Mucosa of descending colon (tissue), 3 donors: ENCODE measurements around the gene LST1. TPM values are rescaled to one million over a fixed set of nuclear protein-coding genes. Genes with fewer than 3 reads are reported as not detected.

Experiments used
- ATAC-seq: fragments of 200-7000 bp; cut with Tn5 transposase; one replicate; pipeline ENCODE4 v1.9.1; 2020; ENCODE audit warnings: mild to moderate bottlenecking, moderate library complexity
- DNase-seq, 3 donors: peaks; one replicate each; pipeline ENCODE4 v3.0.0-alpha.2; 2020
- H3K36me3 ChIP-seq: fragments of 200-600 bp; one replicate; pipeline ENCODE4 v1.8.0; 2021; ENCODE audit warnings: low read depth, mild to moderate bottlenecking
- H3K4me1 ChIP-seq: fragments of 200-600 bp; one replicate; pipeline ENCODE4 v1.8.0; 2021; ENCODE audit warnings: low read depth, mild to moderate bottlenecking
- H3K4me3 ChIP-seq: fragments of 200-600 bp; one replicate; pipeline ENCODE4 v1.8.0; 2021; ENCODE audit warnings: mild to moderate bottlenecking
- H3K9me3 ChIP-seq: fragments of 200-600 bp; one replicate; pipeline ENCODE4 v1.8.0; 2021; ENCODE audit warnings: mild to moderate bottlenecking
- intact Hi-C, 2 donors: fragments of 100-400 bp; cut with DNase I in 1 of 2; cut with micrococcal nuclease in 1 of 2; formaldehyde crosslinking; loops; one replicate each; pipeline versions ENCODE4 v1.11.0 to v1.11.1; 2022; cut with DNase I, micrococcal nuclease
- total RNA-seq, 3 donors: library from RNA; stranded (reverse); fragmentation: NEBNext Ultra II Directional in 2 of 3; extraction: Animal tissue kit (Norgen Biotek cat#: 25700) in 2 of 3; gene quantifications; one replicate each; pipeline versions ENCODE4 v1.2.1 to v1.2.4, GENCODE V29; 2021 to 2023
- TF ChIP-seq, protein P1 (sequence below): fragments of 200-600 bp; IDR thresholded peaks from one replicate; pipeline ENCODE4 v1.8.0; 2022; ENCODE audit warnings: antibody characterized with exemption, mild to moderate bottlenecking
- donor health status: DM: no; HTN: no; CAD: no; lungs with moderate emphysema.
- donor health status: DM: no; HTN: no; CAD: no.
- donor health status: DM: no; HTN: yes; CAD: no.

The LST1 gene
- total RNA-seq, 3 donors from 2014 or later, result 3.9 to 11.3 (median 6.6) TPM

DNA sequence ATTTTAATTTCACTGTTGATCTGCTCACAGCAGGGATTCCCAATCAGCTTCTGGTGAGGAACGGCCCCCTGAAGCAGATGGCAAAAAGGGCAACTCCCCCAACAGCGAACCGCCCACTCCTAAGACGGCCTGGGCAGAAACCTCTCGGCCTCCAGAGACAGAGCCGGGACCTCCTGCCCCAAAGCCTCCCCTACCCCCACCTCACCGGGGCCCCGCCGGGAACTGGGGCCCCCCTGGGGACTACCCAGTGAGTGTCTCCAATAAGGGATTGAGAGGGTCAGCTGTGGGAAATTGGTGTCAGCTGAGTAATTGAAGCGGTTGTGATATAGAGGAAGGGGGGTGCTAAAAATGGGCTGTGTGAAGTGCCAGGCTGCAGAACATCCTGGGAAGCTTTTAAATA is 40.9 kb downstream of the LST1 start:
- Histone ChIP-seq H3K4me1 (peaks cover 3% of the 10 kb centered on the region), H3K9me3 (no peaks in the 10 kb centered on the region), H3K4me3 (no peak overlapping the region), H3K36me3 (peaks cover 46% of the 10 kb centered on the region)
- TF ChIP-seq, protein P1, sequence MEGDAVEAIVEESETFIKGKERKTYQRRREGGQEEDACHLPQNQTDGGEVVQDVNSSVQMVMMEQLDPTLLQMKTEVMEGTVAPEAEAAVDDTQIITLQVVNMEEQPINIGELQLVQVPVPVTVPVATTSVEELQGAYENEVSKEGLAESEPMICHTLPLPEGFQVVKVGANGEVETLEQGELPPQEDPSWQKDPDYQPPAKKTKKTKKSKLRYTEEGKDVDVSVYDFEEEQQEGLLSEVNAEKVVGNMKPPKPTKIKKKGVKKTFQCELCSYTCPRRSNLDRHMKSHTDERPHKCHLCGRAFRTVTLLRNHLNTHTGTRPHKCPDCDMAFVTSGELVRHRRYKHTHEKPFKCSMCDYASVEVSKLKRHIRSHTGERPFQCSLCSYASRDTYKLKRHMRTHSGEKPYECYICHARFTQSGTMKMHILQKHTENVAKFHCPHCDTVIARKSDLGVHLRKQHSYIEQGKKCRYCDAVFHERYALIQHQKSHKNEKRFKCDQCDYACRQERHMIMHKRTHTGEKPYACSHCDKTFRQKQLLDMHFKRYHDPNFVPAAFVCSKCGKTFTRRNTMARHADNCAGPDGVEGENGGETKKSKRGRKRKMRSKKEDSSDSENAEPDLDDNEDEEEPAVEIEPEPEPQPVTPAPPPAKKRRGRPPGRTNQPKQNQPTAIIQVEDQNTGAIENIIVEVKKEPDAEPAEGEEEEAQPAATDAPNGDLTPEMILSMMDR, result no peak
- ATAC-seq (no peak), DNase-seq (no peak)
- intact Hi-C loops, result no loop called here

DNA sequence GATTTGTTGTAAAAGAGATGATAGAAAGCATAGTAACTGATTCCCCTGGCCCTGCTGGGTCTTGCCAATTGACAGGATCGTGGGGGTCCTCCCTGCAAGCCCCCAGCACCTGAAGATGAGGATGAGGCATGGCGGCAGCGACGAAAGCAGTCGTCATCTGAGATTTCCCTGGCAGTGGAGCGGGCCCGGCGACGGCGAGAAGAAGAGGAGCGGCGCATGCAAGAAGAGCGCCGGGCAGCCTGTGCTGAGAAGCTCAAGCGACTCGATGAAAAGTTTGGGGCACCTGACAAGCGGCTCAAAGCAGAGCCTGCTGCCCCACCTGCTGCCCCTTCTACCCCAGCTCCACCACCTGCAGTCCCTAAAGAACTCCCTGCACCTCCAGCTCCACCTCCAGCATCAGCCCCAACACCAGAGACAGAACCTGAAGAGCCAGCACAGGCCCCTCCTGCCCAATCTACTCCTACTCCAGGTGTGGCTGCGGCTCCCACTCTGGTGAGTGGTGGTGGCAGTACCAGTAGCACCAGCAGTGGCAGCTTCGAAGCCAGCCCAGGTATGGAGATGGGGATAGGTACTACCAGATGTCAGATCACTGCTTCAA is 41.7 kb downstream of the LST1 start:
- H3K4me1 ChIP-seq, result no peaks in the 10 kb centered on the region
- intact Hi-C loops, result no loop called here
- ATAC-seq (no peak), DNase-seq (no peak)
- no peak overlapping the region for H3K4me3 ChIP-seq
- peaks cover 46% of the 10 kb centered on the region for H3K36me3 ChIP-seq
- TF ChIP-seq, protein P1, result no peak
- H3K9me3 ChIP-seq, result no peaks in the 10 kb centered on the region

DNA sequence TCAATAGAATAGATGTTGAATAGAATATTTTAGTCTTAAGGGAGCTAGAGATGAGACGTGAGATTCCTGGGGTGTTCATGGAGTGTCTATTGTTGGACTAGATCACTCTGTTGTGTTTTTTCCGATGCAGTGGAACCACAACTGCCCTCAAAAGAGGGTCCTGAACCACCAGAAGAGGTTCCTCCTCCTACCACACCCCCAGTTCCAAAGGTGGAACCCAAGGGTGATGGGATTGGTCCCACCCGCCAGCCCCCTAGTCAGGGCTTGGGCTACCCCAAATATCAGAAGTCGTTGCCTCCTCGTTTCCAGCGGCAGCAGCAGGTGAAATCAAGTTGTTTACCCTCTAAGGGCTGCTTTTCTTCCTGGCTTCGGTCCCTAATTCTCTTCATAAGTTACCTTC is 42.9 kb downstream of the LST1 start:
- Histone ChIP-seq H3K4me1 (no peaks in the 10 kb centered on the region), H3K9me3 (no peaks in the 10 kb centered on the region), H3K4me3 (no peak overlapping the region), H3K36me3 (peaks cover 46% of the 10 kb centered on the region)
- no peak for DNase-seq
- intact Hi-C loops, result no loop called here
- ATAC-seq, result no peak
- TF ChIP-seq, protein P1, result no peak

DNA sequence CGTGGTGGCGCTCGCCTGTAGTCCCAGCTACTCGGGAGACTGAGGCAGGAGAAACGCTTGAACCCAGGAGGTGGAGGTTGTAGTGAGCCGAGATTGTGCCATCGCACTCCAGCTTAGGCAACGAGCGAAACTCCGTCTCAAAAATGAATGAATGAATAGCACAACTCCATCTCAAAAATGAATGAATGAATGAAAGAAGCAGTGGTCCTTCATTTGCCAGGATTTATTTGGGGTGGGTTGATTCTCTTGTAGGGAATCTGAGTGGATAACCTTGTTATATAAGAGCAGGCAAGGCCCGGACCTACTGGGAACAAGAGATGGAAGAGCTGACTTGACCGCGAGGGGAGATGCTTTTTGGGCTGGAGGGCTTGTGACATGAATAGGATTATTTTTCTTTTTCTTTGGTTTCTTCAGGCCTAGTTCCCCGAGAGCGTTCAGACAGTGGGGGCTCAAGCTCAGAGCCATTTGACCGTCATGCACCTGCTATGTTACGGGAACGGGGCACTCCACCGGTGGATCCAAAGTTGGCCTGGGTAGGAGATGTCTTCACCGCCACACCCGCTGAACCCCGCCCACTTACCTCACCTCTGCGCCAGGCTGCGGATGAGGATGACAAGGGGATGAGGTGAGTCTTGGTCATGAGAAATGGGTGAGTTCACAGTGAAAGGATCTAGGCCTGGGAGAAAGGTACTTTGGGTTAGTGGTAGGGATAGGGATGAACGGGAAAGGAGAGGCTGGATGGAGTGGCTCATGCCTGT is 44.3 kb downstream of the LST1 start:
- ATAC-seq, result no peak
- H3K4me1 ChIP-seq, result no peaks in the 10 kb centered on the region
- H3K9me3 ChIP-seq, result no peaks in the 10 kb centered on the region
- peaks cover 35% of the 10 kb centered on the region for H3K36me3 ChIP-seq
- intact Hi-C loops, result no loop called here
- TF ChIP-seq, protein P1, result no peak
- H3K4me3 ChIP-seq, result no peak overlapping the region
- DNase-seq, result no peak

DNA sequence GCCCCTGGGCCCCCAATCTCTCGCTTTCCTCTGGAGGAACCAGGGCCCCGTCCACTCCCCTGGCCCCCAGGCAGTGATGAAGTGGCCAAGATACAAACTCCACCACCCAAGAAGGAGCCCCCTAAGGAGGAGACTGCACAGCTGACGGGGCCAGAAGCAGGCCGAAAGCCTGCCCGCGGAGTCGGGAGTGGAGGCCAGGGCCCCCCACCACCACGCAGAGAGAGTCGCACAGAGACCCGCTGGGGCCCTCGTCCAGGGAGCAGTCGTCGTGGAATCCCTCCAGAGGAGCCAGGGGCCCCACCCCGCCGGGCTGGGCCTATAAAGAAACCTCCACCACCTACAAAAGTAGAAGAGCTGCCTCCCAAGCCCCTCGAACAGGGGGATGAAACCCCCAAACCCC is 45.1 kb downstream of the LST1 start:
- intact Hi-C loops, result no loop called here
- Histone ChIP-seq H3K9me3 (no peaks in the 10 kb centered on the region), H3K36me3 (peaks cover 28% of the 10 kb centered on the region), H3K4me3 (no peak overlapping the region), H3K4me1 (no peaks in the 10 kb centered on the region)
- ATAC-seq (no peak), DNase-seq (no peak)
- TF ChIP-seq, protein P1, result no peak
